Amniotic epithelial cell (primary cell): ENCODE data around the gene ANKS6.
A peak's percentile ranks its signal among the peaks of the same experiment; 100 is the strongest.

Experiments
- DNase-seq: peaks from one replicate; pipeline ENCODE4 v3.0.0-alpha.2; 2010; ENCODE audit warnings: low read depth

Gene ANKS6

DNA sequence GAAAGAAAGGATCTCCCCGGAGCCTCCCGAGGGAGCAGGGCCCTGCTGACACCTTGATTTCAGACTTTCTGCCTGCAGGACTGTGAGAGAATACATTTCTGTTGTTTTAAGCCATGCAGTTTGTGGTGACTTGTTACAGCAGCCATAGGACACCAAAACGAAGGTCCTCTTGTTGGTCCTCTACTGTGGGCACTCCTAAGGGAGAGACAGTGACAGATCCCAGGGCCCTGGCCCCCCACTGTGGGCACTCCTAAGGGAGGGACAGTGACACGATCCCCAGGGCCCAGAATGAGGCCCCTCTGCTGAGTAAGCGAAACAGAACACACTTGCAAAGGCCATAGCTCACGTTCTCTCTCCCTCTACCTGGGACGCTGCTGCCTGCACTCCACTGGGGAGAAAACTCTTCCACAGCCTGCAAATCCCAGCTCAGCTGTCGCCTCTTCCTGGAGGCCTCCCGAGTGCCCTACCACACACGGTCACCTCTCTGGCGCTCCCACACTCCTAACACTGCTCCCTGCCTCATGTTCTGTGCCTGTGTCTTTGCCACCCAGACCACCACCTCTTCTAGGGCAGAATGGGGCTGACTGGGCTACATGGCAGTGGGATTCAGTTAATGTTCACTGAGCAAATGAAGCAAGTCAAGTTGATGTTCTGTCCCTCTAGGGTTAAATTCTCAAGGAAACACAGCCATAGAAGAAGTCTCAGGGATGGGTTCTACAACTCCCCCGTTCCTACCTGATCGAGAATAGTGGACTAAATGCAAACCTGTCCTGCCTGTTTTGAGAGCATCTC is 23.8 kb downstream of the ANKS6 start:
- no peak for DNase-seq

DNA sequence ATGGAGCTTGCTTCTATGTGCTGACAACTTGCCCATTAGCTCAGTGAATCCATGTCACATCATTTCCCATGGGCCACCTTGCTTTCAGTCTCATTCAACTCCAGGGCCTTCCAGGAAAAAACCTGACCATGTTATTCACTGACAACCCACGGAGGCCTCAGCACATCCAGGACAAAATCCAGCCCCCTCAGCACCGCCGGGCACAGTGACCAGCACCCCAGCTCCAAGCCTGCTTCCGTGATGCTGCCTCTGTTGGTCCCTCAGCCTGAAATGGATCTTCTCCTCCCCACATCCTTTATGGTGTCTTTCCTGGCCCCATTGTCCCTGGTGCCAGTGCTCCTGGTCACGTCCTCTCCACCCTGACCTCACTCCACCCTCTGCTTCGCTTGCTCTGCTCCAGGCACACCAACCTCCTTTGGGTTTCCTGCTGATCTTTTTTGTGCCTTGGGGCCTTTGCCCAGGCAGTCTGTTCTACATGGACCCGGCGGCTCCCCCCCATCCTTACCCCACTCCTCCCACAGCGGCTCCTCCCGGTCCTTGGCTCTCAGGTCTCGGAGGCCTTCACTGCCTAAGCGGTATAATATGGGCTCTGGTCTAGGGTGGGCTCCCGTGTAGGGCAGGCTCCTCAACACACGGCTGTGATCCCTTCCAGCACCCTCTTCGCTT is 25.0 kb downstream of the ANKS6 start:
- DNase-seq = no peak

DNA sequence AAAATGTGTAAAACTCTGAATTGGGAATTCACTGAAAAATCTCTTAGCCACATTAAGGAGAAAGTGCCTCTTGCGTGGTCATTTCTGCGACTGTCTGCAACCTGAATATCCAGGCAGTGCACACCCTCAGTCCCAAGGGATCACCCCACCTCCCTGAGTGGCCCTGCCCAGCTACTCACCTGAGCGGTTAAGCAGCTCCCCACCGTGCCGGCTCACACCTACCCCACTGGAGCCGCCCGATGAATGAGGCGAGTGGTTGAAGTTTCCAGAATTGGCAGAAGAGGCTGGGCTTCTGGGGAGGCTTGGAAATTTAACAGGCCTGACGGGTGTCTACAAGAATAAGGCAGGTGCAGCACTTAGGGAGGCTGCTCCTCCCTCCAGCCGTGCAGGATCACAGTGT is 25.6 kb downstream of the ANKS6 start:
- no peak for DNase-seq

DNA sequence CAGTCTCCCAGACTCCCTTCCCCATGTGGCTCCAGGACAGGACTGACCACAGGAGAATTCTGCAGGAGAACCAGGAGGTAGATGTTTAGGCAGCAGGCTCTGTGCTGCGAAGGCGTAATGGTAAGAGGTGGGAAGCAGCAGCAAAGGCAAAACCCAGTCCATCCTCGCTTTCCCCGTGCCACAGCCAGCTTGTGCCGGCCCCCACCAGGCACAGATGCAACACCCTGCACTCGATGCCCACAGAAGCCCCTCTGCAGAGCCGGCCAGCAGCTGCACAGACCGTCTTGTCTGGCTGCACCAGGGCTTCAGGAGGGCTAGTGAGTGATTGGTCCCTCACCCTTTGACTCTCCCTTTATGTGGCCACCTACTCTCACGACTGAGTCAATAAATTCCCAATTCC is 28.0 kb downstream of the ANKS6 start:
- no peak for DNase-seq

DNA sequence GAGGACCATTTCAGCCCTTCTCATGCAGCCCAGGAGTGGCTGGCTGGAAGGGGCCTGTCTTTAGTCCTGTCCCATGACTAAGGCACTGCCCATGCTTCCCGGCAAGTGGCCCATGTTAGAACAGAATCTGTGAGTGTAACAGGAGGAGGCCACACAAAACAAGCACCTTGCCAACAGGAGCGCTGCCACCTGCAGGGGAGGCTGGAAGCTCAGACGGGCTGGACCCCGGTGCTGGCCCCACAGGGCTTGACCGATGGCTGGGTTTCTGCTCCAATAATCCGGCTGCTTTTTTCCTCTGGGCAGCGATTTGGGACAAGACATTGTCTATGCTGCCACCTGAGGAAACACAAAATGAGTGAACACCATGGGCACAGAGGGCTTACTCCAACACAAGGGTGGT is 28.4 kb downstream of the ANKS6 start:
- no peak for DNase-seq

DNA sequence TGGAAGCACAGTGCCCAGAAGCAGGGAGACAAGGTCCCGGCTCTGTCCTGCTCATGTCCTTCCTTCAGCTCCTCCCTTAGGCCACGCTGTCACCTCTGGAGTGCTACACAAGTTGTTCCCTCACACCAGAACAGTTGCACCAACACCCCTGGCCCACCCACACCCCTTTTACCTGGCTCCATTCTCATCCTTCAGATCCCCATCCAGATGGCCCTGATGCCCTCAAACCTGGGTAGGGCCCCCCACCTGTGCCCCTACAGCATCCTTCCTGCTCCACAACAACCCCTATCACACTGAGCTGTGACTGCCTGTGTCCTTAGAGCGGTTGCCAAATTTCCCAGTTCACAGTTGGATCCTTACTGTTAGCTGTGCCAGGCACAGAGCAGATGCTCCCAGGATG is 29.2 kb downstream of the ANKS6 start:
- DNase-seq = no peak

DNA sequence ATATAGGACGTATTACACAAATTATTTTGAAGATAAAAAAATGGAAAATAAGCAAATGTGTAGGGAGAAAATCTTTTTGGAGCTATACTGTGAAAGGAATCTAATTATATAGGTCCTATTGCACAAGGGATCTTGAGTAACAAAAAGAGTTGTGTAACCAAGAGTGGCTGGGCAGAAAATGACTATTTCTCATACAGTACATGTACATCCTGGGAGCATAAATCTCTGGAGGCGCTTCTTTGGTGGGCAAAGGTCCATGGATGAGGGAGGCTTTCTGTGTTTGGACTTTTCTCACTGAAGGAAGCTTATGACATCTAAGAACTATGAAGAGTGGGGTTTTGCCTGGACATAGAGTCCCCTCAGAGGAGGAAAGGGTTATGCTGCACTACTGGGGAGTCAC is 29.8 kb downstream of the ANKS6 start:
- peak; percentile 70 for DNase-seq

DNA sequence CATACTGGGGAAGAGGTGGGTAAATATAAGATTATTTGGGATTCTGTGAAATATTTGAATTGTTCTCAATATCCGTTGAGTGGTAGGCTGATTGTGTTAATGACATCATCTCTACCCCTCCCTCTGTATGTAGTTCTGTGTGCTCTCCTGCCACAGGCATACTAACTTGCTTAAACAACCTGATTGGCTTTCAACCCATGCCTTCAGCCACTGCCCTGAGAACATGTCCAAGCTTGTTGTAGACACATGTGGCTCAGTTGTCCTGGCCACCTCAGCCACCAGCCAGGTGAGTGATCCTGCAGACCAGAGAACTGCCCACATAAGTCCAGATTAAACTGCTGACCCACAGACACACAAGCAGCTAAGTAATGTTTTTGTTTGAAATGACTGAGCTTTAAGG is 31.1 kb downstream of the ANKS6 start:
- no peak for DNase-seq

DNA sequence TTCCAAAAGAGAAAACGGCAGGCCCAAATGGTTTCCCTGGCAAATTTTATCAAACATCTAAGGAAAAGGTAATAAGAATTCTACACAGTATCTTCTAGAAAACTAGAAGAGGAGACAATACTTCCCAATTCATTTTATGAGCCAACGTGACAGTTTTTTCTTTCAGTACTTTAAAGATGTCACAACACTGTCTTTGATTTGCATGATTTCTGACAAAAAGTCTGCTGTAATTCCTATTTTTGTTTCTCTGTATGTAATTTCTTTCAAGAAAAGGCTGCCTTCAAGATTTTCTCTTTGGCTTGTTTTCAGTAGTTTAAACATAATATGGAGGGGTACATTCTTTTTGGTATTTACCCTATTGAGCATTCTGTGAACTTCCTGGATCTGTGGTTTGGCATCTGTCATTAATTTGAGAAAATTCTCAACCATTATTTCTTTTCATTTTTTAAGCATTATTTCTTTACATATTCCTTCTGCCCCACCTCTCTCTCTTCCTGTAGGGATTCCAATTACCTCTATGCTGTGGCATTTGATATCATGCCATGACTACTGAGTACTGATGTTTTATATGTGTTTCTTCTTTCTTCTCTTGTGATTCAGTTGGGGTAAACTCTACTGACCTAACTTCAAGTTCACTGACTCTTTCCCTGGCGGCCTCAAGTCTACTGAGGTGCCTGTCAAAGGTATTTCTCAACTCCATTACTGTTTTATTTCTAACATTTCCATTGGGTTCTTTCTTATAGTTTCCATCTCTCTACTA is 32.2 kb downstream of the ANKS6 start:
- DNase-seq = no peak

DNA sequence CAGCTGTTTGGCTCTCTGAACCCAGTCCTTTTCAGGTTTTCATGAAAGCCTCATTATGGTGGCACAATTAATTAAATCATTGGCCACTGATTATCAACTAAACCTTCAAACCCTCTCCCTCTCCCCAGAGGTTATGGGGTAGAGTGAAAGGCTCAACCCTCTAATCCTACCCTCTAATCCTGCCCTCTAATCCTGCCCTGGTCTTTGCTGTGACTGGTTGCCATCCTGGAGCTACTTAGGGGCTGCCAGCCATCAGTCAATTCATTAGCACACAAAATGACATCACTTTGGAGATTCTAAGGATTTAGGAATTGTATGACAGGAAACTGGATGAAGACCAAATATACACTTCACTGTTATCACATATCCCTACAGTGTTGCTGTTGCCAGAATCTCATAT is 36.1 kb downstream of the ANKS6 start:
- DNase-seq = no peak

DNA sequence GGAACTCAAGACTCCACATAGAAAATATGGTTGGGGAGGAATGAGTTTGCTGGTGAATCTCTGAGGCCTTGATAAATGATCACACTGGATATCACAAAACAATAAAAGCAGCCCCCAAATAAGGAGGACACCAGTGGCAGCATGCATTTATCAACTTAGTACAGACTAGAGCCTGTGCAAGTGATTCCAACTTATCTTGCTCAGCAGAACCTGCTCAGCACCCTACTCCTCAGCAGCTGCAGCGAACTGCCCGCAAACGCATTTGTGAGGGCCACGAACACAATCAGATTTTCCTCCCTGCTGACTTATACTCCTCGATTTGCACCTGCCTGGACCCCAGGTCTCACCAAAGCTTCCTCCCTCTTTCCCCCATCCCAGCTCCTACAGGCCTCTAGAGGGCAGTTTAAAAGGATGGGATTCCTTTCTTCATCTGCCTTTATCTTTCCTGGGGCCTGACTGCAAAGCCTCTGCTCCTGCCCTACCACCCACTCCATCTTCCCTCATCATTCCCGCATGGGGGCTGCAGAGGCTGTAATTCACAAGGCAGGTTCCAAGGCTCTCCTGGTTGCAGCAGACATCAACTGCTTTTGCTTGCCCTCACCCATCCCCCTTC is 41.2 kb downstream of the ANKS6 start:
- DNase-seq = no peak

DNA sequence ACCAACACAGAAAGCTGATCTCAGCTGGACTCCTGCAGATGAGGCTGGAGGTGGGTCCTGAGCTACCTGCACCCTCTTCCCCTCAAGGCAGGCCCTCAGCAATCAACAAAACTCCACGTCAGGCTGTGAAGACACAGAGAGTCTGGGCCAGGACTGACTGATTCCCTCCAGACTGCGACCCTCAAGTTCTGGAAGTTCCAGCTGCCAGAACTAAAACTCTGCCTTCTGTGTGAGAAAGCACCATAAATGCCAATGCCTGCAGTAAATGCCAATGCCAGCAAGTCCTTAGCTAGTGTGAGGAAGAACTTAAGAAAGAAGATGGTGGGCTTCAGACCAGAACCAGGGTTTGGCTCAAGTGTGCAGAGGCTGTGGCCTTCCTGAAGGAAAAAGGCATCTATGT is 45.1 kb downstream of the ANKS6 start:
- no peak for DNase-seq

DNA sequence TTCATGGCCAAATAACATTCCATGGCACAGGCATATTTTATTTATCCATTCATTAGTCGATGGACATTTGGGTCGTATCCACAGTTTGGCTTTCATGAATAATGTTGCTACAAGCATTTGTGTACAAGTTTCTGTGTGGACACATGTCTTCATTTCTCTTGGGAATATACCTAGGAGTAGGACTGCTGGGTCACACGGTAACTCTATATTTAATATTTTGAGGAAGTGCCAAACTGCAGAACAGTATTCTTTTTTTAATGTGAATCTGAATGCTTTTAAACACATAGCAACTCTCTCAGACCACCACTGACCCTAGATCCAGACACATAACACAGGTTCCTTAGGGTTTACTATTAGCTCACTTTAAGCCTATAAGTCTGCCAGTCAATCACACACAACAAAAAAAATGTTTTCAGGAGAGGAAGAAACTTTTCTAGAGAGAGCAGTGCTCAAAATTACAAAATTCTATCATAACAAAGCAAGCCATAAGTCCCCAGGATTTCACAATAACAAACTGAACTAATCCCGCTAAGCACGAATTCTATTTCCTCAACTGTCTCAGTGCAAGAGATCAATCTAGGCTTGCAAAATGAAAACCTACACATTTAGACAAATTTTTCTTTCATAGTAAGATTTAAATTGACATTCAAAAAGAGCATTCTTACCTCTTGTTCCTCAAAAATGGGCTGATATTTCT is 45.8 kb downstream of the ANKS6 start:
- DNase-seq = peak; percentile 18

DNA sequence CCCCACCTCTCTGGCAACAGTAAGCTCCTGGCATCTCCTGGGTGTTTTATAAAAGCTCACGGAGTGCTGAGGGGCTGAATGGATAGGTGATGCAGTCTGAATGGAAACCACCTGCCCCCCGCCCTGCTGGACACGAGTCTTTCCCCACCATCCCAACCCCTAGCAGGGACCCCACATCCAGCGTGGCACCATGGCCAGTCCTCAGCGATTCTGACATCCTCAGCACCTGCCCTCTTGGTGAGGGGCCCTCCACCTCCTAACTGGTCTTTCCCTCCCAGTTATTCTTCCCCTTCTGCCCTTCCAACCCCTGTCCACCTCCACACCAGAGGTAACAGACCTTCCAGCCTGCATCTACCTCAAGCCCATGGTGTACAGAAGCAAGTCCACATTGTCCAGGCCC is 48.9 kb downstream of the ANKS6 start:
- DNase-seq = no peak

DNA sequence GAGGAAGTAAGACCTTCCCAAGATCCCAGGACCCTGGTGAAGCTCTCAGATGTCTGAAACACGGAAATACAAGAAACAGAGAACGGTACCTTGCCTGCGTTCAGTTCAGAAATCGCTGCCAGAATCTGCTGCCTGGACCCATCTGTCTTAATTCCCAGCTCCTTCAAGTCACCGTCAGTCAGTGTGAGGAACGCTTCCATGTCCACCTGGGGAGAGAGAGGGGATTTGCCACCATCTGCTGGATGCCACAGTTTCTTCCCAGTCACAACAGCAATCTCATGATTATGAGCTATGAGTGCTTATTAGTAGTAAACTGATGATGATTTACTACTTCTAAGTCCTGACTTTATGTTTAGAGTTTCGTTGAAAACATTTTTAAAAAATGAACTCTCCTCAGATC is 50.9 kb downstream of the ANKS6 start:
- no peak for DNase-seq

DNA sequence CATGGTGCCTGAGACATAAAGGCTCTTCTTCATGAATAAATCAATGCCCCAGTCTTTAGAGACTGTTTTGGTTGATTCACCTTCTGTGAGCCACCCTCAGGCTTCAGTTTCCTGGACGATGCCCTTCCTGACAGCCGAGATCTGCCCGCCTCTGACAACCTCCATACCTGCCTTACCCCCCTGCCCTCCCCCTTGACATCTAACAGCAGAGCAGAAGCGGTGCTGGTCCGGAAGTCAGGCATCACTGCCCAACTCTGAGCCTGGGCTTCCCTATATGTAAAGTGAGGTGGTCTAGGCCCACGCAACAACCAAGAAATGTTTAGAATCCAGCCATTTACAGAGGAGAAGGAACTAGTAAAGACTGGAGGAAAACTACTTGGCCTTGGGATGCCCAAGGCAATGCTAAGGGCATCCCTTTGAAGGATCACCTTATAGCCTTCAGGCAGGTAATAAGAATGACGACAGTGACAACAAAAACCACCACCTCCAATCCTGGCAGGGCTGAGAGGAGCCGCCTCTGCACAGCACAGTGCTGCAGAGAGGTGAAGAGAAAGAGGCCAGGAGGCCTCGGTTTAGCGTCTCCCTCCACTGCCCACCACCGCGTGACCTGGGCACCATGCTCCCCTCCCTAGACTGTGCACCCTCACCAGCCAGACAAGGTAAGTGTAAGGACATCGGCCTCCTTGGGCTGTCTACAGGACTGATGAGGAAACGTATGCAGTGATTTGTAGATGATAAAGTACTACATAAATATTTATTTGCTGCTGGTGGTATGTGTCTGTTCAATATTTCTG is 52.3 kb downstream of the ANKS6 start:
- no peak for DNase-seq

DNA sequence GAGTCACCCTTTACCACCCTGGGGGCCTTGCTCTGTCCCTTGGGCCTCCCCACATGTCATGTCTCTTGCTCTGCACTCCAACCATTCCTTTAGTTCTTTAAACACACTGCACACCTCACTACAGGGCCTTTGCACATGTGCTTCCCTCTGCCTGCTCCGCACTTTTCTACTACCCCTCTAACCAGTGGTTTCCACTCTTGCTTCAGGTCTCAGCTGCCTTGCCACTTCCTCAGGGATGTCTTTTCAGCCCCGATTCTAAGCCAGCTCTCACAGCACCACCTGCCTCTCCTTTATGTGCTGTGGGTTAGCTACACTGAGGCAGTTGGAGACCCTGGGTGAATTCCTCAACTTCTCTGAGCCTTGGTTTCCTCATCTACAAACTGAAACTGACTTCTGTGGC is 53.0 kb downstream of the ANKS6 start:
- DNase-seq = no peak

DNA sequence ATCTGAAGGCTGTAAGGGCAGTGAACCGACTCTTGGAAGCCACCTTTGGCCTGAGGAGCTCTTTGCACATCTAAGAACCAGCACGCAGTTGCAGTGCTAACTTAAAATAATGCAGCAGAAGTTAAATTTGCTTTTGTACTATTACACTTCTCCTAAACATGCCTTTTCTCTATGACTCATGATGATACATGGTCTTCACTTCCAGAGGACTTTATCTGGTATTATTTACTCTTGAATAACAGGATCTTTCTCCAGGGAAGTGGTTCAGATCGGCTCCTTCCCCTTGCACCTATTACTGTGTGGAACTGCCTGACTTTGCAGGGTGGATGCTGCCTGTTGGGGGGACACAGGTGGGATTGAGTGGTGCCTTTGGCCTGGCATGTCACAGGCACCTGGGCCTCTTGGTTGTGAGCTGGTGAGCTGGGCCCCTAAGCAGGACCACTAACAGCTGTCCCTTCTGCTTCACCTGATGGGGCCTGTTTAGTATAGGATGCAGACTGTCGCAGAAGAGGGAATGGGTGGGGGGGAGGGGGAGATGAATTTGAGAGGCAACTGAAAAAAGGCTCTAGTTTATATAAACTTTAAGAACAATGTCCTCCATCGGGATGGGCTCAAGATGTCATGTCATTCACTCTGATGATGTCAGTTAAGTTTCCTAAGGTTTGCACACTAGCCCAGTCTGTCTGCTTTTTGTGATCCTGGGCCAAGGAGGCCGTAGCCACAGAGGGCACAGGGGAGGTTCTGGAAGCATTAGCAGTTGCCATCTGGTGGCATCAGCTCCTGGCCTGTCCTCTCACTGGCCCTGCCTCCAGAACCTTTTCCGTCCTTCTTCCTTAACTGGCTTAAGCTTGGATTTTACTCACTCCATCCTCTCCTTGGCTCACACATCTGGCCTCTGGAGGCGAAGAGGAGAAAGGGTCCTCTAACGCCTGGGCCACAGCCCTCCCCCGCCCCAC is 53.8 kb downstream of the ANKS6 start:
- peak; percentile 44 for DNase-seq

DNA sequence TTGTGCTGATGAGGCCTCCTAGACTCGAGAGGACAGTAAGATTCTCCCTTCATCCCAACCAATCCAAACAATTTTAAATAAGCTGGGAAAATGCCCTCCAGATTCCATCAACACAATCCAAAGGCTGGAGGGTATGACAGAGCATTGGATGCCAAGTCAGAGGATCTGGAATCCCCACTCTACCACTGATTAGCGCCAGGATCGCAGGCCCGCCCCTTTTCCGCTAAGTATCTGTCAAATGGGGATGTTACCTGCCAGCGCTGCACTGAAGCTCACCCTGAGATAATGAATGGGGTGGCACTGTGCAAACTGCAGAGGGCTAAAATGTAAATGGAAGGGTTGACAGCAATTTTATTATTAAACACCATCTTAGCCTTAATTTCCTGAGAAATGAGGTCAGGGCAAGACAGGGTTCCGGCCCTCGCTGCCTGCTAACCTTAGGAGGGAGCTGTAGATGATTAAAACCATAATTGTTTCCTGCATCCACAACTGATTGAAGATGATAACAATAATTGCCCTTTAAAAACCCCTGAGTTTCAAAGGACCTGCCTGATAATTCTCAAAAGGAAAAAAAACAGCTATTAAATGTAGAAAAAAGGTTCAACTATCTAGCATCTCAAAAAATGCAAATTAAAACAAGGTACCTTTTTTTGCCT is 56.0 kb downstream of the ANKS6 start:
- DNase-seq = no peak

DNA sequence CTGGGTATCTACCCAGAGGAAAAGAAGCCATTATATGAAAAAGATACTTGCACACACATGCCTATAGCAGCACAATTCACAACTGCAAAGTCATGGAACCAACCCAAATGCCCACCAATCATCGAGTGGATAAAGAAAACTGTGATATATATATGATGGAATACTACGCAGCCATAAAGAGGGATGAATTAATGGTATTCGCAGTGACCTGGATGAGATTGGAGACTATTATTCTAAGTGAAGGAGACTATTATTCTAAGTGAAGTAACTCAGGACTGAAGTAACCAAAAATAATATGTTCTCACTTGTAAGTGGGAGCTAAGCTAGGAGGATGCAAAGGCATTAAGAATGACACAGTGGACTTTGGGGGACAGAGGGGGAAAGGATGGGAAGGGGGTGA is 57.6 kb downstream of the ANKS6 start:
- DNase-seq = no peak
